ENCODE measurements around the gene TMEM178A.

Gene TMEM178A

DNA sequence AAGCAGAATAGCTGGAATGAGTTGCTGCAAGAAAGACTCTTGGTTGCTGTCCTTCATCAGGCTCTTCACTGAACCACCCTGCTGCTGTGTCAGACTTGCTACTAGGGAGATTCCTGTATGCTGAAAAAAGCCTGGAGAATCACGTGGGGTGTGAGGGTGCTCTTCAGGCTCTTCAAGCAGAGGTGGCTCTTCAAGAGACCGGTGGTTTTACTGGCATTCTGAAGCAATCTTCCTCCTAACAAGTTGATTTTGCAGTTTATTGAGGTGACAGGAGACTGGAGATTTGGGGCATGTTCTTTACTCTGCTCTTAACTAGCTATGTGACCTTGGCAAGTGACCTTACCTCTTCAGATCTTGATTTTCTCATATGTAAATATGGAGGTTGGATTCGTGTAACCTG, 14.1 kb downstream of the TMEM178A start:
- DNase-seq (ENCODE audit: low read depth) = no peak

DNA sequence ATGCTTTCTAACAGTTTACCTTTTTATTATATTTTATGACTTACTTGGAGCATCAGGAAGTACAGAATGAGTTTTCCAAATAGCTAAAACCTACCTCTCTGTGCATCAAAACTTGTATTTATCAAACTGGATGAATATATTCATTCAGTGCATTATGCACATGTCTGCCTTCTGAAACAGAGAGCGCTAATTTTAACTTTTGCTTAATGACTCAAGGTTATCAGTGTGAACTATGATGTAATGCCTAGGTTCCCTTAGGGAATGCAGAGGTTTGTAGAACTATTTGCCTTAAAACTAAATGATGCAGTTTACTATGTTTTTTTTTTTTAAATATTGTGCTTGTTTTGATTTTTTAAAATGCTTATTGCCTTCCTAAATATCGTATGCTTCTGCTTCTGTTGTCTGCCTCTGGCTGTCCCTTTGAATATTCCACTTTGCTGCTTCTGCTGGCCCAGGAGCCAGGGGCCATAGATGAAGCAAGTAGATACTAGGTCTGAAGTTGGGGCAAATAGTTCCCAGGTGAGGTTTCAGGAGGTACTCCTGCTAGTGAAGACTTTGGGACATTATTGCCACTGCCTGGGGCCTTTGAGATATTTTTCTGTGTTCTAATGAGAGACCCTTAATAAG, 16.5 kb downstream of the TMEM178A start:
- no peak for DNase-seq (ENCODE audit: low read depth)

DNA sequence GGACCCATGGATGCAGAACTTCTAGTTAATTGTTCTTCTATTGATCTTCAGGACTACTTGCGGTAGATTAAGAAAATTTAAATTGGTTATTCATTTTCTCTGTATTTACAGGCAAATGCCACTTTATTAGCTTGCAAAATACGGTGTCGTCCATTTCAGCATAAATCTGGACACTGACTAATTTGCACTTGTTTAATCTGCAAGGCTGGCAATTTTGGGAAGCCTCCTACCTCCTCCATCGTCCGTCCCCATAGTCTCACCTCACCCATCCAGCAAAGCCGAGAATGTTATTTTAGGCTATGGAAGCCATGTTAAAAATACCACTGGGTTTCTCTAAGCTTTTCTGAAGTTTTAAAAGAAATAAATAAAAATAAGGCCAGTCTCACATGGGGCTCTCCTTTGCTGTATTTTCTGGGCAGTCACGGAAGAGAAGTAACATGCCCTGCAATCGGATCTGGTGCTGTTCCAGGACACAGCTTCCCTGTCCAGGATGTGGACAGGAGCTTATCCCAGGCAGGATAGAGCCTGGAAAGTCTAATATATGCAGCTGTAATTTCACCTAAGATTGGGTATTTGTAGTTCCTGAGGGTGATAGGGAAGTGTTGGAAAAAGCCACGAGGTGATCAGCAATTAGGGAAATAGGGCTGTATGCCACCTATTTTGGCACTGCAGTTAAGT, 17.4 kb downstream of the TMEM178A start:
- DNase-seq (ENCODE audit: low read depth) = no peak

DNA sequence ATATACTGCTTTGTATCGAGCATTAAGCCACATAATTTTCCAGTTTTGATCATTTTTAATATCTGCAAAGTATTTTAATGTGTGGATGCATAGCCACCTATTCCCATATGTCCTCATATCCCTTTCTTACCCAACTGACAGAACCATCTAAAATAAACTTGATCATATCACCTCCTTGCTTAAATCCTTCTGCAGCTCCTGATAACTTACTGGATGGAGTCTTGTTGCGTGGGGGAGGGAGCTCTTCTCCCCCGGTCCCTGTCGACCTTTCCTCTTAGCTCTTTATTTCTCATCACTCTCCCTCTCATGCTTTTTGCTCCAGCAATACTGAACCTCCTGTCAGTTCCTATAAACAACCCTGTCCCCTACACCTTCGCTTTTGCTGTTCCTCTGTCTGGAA, 18.7 kb downstream of the TMEM178A start:
- no peak for DNase-seq (ENCODE audit: low read depth)

DNA sequence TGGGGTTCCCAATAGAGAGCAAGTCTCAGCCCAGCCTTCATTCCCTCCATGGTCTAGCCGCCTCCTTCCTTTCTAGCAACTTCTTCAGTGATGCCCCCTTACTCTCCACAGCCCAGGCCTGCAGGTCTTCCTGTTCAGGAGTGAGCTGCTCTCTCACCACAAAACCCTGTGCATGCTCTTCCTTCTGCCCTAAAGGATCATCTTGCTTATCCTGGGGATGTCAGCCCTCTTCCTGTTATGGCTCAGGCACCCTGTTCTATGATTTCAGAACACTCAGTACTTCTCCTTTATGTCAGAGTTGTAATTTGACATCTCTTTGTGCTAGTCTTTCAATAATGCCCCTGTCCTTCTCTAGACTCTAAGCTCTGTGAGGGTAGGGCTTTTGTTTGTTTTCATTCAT, 19.4 kb downstream of the TMEM178A start:
- DNase-seq (ENCODE audit: low read depth) = no peak

DNA sequence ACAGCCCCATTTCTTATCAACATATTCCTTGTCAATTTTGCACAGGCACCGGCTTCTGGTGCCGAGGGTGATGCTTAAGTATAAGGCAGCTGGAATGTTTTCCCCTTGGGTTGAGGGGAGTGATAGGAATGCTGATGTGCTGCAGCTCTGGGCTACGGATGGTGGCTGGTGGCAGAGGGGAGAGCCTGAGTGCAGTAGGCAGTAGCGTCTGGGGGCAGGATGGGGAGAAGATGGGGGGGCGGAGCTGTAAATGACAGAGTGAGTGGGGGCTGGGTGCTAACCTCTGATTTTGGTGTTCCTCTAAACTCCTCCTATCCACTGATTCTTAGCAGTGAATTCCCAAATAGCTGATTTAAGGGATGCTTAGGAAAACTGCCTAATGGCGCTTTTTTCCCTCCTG, 20.7 kb downstream of the TMEM178A start:
- DNase-seq (ENCODE audit: low read depth) = no peak

DNA sequence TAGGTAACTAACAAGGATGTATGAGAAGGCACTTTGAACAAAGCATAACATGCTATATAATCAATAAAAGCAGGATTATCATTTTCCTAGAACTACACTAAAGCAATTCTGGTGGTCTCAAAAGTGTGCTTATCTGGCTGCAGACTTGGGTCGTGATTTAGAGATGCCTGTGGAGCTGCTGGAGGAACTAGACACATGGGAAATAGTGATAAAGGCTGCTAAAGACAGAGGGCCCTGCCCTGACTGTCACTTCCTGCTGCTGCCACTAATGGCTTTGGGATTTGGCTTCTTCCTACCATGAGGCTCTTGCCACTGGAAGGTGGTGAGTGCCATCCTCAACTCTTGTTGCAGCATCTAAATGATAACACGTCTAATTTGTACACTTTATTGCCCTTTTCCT, 22.5 kb downstream of the TMEM178A start:
- DNase-seq (ENCODE audit: low read depth) = no peak

DNA sequence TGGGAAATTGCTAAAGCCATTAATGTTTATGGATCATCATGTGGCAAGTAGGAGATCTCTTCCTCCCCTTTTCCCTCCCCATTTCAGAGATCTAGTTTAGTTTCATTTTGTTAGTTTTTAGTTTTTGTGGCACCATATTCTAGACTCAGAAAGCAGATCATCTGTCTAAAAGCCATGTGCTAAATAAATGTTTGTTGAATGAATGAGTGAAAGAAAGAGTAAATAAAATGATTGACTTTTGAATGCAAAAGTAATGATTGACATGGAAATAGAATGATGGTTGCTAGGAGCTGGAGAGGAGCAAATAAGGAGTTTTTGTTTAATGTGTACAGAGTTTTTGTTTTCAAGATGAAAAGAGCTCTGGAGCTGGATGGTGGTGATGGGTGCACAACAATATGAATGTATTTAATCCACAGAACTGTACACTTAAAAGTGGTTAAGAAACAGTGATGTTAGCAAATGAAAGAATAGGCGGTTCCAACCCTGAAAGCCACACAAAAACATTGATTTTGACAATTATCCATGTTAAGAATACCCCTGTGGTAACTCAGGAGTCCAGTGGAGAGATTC, 23.6 kb downstream of the TMEM178A start:
- no peak for DNase-seq (ENCODE audit: low read depth)

DNA sequence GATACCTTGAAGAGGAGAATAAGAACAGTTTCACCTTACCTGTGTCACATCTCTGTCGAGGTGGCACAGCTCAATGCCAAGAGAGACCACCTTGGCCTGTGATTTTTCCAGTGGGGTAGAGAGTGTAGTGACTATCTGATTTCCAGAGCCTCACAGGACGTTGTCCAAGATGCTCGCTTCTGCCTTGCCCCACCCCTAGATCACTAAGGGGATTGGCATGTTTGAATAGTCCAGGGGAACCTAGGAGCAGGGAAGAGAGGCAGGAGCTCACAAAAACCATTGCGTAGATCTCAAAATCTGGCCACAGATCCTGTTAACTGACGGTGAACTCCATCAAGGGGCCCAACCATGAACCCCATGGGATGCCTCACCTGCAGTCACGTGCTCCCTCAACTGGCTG, 24.2 kb downstream of the TMEM178A start:
- DNase-seq (ENCODE audit: low read depth) = no peak

DNA sequence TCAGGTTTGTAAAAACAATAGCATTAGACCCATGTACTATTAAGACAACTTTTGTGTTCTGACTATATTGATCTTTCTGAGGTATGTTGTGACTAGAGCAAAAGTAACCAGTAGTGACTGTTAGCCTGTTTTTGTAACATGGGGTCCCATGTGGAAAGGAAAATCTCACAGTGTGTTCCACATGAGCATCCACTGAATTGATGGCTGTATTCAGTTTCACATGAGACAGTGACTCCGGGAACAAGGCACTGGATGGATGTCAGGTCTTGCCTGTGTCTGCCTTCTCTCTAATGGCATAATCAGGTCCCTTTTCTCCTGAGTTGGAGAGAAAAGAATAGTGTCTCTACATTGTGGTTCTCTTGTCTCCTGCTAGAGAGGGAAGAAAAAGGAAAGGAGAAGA, 27.5 kb downstream of the TMEM178A start:
- no peak for DNase-seq (ENCODE audit: low read depth)

DNA sequence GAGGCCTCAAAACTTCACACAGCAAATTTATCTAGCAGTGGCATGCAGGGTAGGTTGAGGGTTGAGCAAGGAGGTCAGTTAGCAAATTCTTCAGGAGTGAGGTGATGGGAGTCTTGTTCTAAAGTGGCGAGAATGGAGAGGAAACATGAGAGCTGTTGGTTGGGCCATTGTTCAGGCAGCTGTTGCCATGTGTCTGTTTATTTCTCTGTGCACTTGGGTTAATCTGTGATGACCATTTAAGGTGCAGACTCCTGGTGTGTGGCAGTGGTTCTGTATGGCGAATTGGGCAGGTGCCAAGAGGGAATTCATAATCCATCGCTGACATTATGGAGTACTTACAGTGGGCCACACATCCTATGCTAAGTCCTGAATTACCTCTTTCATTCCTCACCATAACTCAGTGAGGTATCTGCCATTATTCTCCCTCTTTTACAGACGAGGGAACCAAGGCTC, 30.4 kb downstream of the TMEM178A start:
- DNase-seq (ENCODE audit: low read depth) = peak; percentile 18

DNA sequence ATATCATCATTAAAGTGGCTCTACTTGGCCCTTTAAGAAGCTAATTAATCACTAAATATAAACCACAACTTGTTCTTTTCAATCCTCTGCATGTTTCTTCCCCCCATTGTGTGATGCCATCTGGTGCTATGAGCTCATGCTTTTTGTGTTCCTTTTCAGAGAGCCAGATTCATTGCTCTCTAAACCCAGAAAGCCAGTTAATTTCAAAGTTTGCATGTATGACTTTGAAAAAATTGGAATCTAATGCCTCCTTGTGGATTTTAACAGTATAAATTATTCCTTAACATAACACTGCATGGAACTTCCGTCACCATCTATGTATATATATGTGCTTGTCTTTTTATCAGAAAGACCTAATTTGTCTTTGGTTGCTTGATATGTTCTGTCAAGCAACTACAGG, 31.1 kb downstream of the TMEM178A start:
- no peak for DNase-seq (ENCODE audit: low read depth)

DNA sequence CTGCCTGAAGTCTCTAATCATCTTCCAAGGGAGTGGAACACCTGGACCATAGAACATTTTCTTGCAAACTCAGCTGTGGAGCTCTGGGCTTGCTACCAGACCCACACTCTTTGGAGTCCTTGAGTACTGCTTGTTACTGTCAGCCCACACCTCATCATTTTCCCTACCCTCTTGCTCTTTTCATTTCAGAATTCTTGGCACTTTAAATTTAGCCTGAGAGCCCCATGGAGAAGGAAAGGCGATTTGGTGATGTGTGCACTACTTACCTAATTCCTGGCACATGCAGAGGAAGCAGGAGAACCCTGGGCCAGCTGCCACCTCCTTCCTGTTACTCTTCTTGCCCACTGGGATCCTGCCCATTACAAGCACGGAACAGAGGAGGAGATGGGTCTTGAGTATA, 31.7 kb downstream of the TMEM178A start:
- no peak for DNase-seq (ENCODE audit: low read depth)

DNA sequence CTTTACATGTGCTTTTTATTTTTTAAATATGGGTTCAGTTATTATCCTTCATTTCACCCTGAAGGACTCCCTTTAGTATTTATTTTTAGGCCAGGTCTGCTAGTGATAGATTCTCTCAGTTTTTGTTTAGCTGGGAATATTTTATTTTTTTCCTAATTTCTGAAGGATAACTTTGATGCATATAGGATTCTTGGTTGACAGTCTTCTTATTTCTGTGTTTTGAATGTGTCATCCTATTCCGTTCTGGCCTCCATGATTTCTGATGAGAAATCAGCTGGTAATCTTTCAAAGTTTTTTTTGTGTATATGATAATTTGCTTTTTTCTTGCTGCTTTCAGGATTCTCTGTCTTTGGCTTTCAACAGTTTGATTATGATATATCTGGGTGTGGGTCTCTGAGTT, 35.4 kb downstream of the TMEM178A start:
- DNase-seq (ENCODE audit: low read depth) = no peak

DNA sequence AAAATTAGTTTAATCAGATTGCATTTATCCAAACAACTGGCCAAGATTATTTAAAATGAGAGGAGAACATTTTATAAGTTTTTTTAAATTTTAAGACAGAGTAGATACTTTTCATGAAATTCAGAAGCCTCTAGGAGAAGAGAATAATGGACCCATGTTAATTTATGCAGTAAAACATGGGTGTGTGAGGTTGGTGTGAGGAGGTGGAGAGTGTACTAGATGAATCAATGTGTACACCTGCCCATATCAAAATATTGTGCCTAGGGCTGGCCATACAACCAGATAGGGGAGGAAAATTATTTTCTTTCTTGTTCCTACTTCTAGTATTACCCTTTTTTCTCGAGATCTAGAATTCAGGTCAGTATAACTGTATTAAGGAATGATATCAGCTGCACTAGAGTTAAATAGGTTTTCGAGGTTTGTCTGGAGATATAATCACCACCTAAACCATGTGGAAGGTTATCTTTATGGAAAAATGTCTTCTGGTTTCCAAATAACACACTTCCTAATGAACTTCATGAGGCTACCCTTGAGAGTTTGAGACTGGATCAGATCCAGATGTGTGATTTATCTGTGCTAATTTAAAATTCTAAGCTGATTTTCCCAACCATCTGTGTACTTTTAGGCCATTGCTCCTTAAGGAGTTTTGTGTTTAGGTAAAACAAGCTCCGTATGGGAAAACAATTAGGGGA, 37.6 kb downstream of the TMEM178A start:
- no peak for DNase-seq (ENCODE audit: low read depth)

DNA sequence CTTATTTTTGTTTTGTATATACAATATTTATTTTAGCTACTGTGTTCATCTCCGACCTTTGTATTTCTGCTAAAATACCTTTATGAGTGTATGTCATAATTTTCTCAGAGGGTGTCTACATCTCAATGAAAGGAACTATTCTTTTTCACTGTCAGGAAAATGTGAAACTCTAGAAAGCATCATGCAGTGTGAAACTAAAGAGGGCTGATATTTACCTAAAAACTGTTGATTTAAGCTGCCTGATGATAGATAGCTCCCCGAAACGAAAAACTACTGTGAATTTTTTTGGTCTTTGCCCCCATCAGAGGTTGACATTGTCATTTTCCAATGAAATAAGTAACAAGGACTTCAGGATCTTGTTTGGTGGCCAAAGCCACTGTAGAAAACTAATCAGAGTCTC, 38.8 kb downstream of the TMEM178A start:
- no peak for DNase-seq (ENCODE audit: low read depth)

DNA sequence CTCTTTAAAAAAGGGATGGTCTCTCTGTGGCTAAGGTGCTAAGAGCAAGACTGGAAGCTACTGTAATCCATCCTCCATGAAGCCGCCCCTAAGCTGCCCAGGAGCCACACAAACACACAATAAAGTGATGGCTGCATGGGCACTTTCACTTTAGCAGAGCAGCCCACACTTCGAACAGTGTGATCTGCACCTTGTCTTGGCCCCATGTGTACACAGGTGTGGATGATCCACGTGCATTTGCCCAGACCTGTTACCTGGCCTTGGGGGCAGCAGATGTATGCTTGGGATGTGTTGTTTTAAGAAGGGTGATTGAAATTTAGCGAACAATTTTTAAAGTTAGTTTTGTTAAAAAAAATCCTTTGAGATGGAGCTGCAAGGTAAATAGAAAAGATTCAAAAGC, 39.9 kb downstream of the TMEM178A start:
- DNase-seq (ENCODE audit: low read depth) = no peak

DNA sequence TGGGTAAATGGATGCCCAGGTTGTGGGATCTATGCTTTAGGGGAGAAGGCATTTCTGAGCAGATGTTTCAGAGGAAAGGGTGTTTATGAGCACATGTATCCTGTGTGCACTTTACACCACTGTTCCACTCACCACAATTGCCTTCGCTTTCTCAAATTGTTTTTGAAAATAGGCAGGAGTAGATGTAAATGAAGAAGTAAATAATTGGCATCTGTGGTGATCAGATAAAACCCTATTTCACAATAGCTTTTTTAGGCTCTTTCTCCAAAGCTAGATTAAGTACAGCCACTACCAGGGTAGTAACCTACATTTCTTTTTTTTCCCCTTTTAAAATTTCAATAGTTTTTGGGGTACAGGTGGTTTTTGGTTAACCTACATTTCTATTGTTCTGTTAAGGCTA, 40.6 kb downstream of the TMEM178A start:
- no peak for DNase-seq (ENCODE audit: low read depth)

DNA sequence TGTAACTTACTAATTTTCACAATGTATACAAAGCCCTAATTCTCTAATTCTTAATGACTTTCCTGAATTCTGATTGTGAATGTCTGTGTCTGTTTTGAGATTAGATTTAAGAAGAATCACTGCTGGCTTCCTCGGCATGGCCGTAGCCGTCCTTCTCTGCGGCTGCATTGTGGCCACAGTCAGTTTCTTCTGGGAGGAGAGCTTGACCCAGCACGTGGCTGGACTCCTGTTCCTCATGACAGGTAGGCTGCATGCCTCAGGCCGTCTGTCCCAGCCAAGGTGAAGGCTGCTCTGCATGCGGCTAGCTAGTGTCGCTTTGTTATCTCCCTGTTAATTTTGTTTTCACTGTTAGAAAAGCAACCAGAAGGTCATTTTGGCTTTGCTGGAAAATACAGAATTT, 41.2 kb downstream of the TMEM178A start:
- no peak for DNase-seq (ENCODE audit: low read depth)

DNA sequence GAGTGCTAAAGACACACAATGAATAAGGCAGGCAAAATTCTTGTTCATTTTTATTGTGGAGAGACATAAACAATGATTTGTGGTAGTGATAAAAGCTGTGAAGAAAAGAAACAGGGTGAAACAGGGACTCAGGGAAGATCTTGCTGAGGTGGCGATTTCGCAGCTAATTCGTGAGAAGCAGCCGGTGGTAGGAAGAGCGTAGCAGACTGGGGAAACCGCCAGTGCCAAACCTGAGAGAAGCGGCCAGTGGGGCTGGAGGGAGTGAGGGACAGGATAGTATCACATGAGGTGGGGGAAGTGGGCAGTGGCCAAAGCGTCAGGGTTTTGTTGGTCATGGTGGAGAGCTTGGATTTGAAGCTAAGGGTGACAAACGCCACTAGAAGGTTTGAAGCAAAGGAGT, 42.3 kb downstream of the TMEM178A start:
- DNase-seq (ENCODE audit: low read depth) = no peak

DNA sequence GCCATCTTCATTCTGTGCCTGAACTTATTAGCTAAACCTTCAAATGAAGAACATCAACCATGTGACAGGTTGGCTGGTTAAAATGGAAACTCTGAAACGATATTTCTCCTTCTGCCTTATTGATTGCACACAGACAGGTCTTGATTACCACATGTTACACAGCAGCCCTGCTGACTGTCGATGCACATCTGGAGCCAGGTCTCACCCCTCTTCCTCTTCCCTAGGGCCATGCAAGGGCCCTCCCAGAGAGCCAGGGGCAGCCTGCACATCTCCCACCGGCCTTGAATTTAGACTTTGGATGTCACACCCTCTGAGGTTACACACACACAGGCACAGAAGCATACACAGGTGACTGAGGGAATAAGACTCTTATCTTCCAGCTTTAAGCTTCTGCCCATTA, 45.1 kb downstream of the TMEM178A start:
- no peak for DNase-seq (ENCODE audit: low read depth)

DNA sequence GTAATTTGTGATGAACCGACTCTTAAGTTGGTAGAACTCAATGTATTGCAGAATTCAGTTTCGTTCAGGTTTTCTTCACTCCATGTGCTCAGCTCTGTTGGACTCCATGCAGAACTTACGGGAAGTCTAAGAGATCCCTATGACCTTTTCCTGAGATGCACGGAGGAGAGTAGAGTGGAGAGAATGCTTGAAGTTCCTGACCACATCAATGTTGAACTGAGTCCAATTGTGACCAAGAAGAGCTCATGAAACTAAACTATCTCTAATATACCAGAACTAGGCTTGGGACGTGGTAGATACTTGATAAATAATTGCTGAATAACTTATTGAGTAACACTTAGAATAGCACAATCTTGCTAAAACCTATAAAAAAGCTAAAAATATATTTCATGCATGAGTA, 47.2 kb downstream of the TMEM178A start:
- no peak for DNase-seq (ENCODE audit: low read depth)

DNA sequence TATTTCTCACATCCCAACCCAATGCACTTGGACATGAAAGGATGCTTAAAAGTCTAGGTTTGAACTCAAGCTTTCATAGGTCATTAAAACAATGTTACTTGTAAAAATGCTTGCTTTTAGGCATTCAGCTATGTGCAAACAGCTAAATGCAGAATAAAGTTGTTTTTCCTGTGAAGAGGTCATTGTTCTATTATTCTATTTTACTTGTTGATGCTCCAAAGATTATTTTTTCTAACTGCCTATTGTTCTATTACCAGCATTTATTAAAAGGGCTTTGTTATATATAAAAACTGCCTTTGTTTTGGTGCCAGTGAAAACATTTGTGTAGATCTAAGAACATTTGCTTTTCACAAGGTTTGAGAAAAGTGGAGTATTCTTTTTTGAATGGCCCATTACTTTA, 49.4 kb downstream of the TMEM178A start:
- no peak for DNase-seq (ENCODE audit: low read depth)

Data from HS-5 (cell line).